ENCODE data around the gene NOM1.

NOM1 gene

DNA sequence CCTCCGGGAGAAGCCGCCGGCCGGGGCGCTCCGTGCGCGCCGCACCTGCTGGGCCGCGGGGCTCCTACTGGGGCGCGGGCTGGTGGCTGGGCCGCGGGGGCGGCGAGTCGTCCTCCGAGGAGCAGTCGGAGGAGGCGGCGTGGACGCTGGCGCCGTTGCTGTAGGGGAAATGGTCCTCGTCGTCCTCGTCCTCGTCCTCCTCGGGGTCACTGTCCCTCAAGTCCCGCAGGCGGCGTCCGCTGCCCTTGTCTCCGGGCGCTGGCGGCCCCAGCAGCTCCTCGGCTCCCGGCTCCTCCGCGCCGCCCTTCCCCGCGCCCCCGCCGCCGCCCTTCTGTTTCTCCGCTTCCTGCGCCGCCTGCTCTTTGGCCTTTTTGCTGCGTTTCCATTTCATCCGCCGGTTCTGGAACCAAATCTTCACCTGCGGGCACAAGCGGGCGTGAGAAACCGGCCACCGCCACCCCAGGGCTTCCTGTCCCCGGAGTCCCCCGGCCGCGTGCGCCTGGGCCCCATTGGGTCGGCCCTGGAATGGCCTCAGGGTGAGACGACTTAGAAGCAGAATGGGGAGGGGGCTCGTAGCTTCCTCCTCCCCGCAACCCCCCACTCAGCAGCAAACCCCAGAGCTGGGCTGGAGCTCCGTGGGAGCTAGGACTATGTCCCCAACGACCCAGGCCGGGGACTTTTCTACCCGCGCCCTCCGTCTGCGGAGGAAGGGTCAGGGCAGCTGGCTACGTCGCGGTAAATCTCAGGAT, 56.1 kb downstream of the NOM1 start:
- DNase-seq (ENCODE audit: low read depth in 2 of 2): no peak

DNA sequence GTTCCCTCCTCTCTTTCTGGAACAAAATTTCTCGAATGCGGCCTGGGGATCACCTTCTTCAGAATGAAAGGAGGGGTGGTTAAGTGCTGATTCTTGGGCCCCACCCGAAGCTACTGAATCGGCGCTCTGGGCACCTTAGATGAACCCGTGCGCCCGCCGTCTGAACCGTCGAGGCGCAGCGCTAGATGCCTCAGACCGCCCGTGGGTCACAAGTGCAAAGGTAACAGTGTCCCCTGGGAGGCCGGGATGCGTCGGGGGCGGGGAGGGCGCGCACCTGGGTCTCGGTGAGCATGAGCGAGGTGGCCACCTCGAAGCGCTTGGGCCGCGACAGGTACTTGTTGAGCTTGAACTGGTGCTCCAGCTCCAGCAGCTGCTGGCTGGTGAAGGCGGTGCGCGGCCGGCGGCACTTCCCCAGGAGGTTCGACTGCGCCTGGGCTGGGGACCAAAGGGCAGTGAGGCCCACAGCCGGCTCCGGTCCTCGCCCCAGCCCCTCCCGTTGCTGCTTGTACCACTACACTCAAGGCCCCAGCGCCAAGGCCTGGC, 56.8 kb downstream of the NOM1 start:
- DNase-seq (ENCODE audit: low read depth in 2 of 2): no peak

DNA sequence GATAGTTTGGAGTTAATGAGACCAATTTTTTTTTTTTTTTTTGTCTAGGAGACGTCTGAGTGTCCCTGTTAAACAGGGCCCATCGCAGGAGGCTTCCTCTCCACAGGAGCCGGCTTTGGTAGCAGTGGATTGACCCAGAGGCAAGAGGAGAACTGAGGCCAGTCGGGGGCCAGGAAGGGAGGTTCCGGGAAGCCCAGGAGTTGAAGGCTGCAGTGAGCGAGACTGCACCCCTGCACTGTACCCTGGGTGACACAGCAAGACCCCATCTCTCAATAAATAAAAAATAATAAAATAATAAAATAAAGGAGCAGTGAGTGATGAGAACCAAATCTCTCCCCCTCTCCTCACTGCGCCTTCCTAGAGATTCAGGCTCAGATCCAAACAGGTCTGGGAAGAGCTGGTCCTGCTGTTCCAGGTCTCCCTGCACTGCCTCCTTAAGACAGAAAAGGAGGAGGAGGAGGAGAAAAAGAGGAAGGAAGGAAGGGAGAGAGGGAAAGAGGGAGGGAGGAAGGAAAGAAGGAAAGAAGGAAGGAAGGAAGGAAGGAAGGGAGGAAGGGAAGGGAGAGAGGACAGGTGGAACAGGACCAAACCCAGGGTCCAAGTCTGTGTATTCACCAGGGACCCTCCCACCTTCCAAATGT, 57.4 kb downstream of the NOM1 start:
- DNase-seq (ENCODE audit: low read depth in 2 of 2): no peak

DNA sequence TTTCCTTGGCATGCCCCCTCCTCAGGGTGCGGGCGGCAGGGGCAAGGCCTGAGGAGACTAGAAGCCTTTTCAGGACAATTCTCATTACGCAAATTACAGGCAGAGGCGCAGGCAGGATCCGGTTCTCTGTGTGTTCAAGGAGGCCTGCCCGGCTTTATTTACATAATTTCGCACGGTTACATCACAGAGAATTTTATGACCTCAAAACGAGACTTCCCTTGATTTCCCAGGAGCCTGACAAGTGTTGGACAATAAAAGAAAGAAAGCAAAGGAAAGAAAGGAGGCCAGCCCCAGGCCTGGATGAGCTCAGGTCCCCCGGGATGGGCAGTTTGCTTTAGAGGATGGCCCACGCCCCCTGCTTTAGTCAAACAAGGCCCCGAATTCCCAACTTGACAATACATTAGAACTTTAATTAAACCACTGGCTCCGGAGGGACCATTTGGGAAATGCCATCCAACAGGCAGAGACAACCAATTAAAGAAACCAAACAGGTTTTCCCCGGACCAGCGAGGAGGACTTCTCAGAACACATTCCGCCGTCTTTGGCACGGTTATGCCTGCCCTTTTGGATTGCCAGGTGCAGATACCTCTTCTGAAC, 58.1 kb downstream of the NOM1 start:
- no peak for DNase-seq (ENCODE audit: low read depth in 2 of 2)

DNA sequence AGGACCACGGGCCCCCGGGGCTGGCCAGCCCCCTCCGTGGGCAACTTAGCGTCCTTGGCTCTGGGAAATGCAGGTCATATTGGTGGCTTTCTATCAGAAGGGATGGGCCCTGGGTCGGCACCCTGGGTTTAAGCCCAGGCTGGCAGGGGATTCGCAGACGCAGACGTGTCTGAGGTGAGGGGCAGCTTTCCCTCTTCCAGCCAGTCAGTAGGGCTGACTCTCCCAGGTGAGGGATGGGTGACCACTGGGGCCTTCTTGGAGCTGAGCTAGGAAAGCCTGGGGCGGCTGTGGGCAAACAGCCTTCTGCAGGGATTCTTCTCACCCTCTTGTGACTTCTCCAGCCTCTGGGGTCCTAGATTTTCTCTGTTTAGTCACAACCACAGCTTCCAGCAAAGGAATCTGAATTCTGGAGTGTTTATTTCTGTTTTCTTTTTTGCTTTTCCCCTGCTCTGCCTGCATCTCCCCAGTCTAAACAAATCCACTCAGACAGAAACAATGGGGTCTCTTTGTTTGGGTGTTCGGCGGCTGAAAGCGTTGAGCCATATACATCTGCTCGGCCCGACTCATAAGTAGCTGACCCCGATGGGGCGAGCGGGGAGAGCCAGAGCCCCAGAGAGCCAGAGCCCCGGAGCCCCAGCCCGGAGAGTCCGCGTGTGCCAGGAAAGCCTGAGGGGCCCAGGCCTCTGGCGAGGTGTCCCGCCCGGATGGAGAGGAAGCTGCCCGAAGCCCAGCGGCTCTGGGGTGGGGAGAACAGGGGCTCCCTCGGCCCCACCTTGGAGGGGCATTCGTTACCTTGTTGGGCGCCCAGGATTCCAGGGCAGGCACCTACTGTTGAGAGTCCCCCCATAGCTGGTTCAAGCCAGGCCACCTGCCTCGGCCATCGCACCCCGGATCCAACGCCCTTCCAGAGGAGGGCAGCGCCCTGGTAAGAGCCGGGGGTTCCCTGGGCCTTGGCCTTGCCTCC, 59.0 kb downstream of the NOM1 start:
- DNase-seq (ENCODE audit: low read depth in 2 of 2): no peak

DNA sequence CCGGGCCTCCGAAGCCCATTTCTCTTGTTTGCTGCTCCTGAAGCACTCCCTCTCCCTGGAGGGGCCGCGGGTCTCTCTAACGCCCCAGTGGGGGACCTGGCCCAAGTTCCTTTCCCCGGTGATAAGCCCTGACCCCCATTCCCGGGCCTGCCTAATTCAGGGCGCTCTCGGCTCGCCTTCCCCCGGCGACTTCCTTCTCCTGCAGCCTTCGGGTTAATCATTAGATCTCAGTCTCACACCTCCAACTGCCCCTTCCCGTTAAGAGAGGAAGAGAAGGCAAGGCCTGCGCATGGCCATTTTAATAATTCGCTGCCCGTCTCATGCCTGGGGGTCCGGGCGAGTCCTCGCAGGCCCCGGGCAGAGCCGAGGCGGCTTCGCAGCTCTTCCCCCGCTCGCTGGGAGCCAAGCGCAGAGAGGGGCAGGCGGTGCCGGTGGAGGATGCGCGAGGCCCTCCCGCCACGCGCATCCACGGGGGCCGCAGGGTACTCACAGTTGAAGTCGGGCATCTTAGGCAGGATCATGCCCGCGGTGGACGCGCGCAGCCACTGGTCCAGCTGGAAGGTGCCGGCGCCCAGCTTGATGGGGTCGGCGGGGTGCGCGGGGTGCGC, 59.8 kb downstream of the NOM1 start:
- no peak for DNase-seq (ENCODE audit: low read depth in 2 of 2)

DNA sequence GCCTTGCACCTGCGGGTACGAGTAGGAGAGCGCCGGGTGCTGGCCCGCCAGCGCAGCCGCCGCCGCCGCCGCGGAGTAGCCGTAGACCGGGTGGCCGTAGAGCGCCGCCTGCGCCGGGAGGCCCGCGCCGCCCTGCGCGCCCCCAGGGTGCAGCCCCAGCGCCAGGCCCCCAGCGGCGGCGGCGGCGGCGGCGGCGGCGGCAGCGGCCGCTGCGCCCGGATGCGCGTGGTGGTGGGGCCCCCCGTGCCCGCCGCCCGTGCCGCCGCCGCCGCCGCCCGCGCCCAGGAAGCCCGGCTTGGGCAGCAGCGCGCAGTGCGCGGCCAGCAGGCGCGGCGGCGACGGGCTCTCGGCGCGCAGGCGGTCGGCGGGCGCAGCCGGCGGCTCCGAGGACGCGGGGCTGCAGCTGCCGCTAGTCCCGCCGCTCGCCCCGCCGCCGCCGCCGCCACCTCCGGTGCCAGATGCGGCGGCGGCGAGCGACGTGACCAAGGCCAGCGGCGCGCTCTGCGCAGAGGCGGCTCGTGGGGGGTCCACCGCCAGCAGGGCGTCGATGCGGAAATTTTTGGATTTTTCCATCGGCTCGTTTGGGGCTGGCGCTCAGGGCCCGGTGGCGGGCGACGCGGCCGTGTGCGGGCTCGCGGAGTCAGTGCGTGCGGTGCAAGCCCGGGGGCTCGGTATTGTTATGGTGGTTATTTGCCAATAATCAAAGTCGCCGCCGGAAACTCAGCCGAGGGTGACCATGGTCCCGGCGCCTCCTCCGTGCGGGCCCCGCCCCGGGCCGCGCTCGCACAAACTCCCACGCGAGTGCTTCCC, 60.5 kb downstream of the NOM1 start:
- DNase-seq (ENCODE audit: low read depth in 2 of 2): no peak

DNA sequence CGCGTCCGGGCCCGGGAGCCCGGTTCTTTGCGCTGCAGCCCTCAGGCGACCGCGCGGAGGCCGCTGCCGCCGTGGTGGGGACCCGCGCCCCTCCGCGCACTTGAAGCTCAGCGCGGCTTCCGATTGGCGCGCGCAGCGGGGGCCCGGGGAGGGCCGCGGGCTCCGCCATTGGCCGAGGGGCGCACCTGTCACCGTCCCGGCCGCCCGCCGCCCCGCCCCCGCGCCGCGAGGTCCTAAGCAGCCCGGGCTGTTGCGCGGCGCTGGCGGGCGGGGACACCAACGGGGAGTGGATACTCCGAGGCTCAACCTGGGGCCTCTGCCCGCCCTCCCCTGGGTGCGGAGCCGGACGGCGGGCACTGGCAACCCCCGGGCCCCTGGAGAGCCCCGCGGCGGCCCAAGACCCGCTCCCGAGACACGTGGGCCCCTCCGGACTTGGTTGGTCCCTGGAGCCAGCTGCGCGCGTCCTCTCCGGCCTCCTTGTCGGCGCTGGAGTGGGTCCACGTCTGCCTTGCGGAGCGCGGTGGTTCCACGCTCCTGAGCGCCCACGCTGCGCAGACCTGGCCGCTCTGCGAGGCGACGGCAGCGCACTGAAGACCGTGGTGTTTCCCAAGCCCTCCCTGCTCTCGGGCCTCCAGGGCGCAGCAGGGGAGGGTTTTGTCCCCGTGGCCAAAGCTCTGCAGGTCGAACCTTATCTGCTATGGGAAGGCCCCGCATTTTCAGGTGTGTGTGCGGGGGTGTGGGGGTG, 61.2 kb downstream of the NOM1 start, which contains the start of gene MNX1:
MNX1 (minus strand) TSS at position 76 of the 745 bp plus-strand sequence. CDS start 313 bp downstream, outside the sequence.
- peak in 1 of 2 donors; percentile 34 for DNase-seq (ENCODE audit: low read depth in 2 of 2)

DNA sequence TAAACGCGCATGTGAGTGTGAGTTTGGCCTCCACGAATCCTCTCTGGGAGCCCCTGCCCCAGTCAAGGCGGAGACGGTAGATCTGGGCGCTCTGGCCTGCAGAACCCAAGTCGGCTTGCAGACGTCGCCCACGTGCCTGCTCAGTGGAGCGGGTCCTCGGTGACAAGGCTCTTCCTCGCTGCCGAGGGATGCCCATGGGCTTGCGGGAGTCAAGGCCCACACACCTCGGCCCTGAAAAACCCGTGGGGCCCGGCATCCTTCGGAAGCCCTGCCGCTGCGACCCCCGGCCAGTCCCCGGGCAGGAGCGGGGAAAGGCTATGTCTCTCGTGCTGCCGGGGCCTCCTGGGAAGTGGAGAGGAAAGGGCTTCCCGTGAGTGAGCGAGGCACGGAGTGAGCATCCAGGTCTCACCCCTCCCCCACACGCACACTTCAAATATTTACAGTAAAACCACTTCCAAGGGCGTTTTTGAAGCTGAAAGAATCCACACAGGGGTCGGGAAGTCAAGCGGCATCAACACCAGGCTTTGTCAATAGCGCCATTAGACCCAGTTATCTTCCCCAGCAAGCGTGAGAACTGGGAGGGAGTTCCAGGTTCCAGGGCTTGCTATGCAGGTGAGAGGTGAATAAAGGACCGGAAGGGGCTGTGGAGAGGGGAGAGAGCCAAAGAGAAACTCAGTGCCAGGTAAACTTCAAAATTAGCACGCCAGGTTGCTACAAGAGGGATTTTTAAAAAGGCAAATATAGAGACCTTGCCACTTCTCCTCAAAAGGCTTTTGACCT, 62.0 kb downstream of the NOM1 start:
- no peak for DNase-seq (ENCODE audit: low read depth in 2 of 2)

DNA sequence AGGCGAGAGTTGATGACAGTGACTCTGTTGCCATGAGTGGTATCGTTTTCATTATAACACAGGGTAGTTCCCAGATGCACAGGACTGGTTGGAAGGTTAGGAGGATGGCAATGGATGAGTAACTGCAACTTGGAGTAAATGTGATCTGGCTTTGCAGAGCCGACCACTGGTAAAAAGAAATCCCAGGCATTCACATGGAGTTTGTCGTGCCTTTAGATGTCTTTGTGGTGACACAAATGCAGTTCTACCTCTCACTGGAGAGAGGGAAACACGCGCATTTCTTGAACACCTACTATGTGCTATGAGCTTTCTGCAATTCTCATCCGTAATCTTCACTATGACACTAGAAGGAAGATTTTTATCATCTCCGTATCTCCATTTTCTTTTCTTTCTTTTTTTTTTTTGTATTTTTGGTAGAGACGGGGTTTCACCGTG, 62.6 kb downstream of the NOM1 start:
- no peak for DNase-seq (ENCODE audit: low read depth in 2 of 2)

DNA sequence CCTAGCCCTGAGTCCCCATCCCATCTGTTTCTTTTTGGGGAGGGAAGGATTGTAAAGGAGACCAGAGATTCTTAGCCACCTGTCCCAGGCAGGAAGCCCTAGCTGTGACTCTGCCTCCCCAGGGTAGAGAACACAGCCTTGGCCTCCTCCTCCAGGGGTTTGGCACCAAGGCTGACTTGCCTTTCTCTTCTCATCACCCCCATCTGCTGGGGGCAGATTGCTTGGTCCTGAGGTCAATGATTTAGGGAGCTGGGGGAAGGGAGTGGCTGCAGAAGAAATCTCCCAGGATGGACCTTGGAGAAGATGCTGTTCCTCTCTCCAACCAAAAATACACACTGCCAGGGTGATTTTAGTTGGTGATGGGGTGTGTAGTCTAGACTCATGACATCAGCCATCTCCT, 63.6 kb downstream of the NOM1 start:
- no peak for DNase-seq (ENCODE audit: low read depth in 2 of 2)

DNA sequence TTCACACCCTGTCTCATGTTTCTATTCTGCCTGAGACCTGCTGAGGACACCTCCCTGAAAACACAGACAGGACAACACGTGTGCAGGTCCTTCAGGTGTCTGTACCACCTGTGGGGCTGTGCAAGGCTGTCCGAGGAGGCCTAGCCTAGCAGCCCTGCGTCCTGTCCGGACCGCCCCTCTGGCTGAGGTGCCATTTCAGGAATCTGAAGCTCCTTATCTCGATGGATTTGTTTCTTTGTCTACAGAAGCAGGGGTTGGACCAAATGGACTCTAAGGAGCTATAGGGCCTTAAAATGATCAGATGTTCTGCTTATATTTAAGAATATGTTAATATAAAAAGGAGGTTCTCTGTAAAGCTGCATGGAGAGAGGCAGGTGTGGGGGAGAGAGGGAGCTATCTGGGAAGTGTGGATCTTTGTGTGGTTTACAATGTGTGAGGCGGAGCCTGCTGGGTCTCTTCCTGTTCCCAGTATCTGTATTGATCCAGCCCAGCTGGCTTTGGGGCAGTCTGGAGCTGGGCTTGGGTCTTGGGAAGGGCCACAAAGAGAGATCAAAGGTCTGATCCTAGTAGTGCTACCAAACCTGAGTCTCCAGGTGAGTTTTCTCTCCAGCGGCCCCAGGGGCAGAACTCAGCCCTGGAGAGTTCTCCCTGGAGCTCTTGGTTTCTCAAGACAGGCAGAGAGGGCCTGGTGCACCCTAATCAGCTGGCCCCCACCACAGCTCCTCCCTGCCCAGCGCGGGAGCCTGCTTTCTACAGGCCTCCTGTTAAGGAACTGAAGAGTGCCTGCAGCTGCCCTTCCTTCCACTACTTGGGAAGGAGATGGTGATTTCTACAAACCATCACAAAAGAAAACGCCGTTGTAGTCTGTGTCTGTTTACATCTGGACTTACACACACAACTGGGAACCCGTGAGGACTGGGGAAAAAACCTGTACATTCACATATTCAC, 64.4 kb downstream of the NOM1 start:
- no peak for DNase-seq (ENCODE audit: low read depth in 2 of 2)

DNA sequence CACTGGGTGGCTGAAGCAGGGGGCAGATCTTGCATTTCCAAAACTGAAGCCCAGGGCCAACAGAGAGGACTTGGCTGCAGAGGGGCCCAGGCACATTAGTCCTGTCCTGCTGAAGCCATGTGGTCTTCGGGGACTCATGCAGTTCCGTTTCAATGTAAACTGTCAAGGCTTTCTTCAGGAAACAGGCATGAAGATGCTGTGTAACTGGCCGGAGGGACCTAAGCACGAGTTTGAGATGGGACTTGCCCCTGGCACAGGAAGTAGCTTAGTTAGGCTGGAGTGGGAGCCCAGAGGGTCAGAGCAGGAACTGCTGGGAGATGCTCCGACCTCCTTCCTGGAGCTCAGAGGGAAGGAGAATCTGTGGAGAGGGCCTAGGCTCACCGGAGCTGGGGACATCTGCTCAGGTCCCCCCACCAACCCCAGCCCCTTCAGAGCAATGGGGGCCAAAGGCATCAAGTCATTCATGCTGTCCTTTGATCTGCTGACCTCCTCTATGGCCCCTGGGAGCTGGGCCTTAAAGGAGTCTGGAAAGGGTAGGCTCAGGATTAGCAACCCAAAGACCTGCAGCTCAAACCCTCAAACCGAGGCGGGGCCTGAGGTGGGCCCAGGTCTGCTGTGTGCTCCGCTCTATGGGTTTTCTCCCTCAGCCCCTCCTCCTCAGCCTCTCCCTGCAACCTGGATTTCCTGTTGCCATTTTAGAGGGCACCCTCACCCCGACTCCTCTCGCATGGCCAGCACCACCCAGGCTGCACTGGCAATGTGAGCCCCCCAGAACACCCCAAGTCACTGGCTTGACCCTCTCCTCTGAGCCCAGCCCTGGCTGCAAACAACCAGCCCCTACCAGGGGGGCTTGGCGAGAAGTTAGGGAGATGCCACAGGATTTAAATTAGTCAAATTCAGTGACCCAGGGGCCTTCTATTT, 65.4 kb downstream of the NOM1 start:
- DNase-seq (ENCODE audit: low read depth in 2 of 2): no peak

DNA sequence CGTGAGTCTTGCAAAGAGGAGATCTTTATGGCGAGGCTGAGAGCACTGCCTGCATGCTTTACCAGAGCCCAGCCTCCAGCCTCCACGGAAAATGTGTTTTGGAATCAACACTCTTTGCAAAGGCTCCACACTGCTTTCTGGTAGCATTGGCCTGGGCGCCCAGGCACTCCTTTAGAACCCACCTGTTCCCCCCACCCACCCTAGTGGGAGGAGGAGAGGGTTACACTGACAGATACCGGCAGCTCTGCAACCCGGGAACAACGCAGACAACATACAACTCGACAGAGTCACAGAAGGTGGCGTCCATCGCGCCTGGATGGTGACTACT, 66.5 kb downstream of the NOM1 start:
- no peak for DNase-seq (ENCODE audit: low read depth in 2 of 2)

DNA sequence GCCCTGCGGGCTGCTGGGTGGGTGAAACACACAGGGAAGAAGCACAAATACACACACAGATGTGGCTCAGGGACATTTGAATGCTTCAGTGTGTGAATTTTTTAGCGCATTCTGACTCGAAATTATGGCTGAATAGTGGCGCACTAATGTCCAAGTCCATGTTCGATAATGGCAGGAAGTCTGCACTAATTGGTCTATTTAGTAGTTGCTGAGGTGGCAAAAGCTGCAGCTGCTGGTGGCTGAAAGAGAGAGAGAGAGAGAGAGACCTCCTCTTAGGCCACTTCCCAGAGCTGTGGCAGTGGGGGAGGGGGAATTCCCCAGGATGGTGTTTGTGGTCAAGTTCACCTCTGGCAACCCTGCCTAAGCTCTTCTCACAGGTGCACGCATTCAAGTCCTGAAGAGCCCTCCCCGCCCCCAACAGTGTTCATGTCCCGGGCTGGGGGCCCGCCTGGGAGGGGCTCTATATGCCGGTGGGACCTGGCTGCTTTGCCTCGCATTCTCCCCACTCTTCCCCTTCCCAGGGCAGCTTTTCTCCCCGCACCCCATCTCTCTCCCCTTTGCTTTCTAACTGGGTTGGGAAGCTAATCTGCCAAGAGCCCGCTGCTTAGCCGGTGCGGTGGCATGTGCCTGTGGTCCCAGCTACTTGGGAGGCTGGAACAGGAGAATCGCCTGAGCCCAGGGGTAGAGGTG, 67.0 kb downstream of the NOM1 start:
- peak in 1 of 2 donors; percentile 38 for DNase-seq (ENCODE audit: low read depth in 2 of 2)

DNA sequence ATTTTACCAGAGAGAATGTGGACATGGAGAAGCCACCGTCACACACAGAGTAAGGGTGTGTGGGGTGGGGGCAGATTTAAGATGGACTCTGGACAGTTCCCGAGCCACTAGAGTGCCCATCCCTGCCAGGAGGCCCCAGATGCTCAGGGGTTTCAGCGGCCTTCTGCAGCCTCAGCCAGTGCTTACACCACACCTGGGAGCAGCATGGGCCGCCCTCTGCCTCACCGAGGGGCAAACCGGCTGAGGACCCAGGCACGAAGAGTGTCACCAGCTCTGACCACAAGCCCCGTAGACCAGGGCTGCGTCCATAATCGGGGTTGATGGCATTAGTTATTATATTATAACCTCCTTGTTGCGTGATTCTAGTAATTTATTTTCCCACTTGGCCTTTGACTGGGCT, 67.6 kb downstream of the NOM1 start:
- DNase-seq (ENCODE audit: low read depth in 2 of 2): no peak
